Parathyroid adenoma (tissue), 2 donors: ENCODE data around the gene ST8SIA1.

Experiments
- H2AFZ ChIP-seq: fragments of 300-600 bp; sonication (generic); one replicate; pipeline ENCODE4 v1.7.0; 2017; ENCODE audit warnings: antibody characterized with exemption, mild to moderate bottlenecking
- H3K27ac ChIP-seq: fragments of 300-600 bp; sonication (generic); one replicate; pipeline ENCODE4 v1.7.0; 2017
- H3K27me3 ChIP-seq: fragments of 300-600 bp; sonication (generic); one replicate; pipeline ENCODE4 v1.7.0; 2017; ENCODE audit warnings: low read length; ENCODE audit not compliant: control insufficient read depth, insufficient read depth
- H3K36me3 ChIP-seq: fragments of 300-600 bp; sonication (generic); one replicate; pipeline ENCODE4 v1.7.0; 2017; ENCODE audit warnings: low read length; ENCODE audit not compliant: control insufficient read depth, insufficient read depth
- H3K4me1 ChIP-seq: fragments of 300-600 bp; sonication (generic); one replicate; pipeline ENCODE4 v1.7.0; 2017; ENCODE audit warnings: control low read depth
- H3K4me2 ChIP-seq: fragments of 300-600 bp; sonication (generic); one replicate; pipeline ENCODE4 v1.7.0; 2017; ENCODE audit warnings: low read length
- H3K4me3 ChIP-seq: fragments of 300-600 bp; sonication (generic); one replicate; pipeline ENCODE4 v1.7.0; 2017; ENCODE audit warnings: low read depth, low read length
- H3K79me2 ChIP-seq: fragments of 300-600 bp; sonication (generic); one replicate; pipeline ENCODE4 v1.7.0; 2017; ENCODE audit warnings: control low read depth
- H3K9ac ChIP-seq: fragments of 300-600 bp; sonication (generic); one replicate; pipeline ENCODE4 v1.7.0; 2017; ENCODE audit warnings: mild to moderate bottlenecking
- H3K9me3 ChIP-seq: fragments of 300-600 bp; sonication (generic); one replicate; pipeline ENCODE4 v1.7.0; 2017; ENCODE audit warnings: low read length; ENCODE audit not compliant: control insufficient read depth
- TF ChIP-seq, protein P1 (sequence below): fragments of 300-600 bp; sonication (generic); IDR thresholded peaks from one replicate; pipeline ENCODE4 v1.7.0; 2017; ENCODE audit warnings: antibody characterized with exemption, mild to moderate bottlenecking
- donor health status: primary hyperparathyroidism.

The ST8SIA1 gene

DNA sequence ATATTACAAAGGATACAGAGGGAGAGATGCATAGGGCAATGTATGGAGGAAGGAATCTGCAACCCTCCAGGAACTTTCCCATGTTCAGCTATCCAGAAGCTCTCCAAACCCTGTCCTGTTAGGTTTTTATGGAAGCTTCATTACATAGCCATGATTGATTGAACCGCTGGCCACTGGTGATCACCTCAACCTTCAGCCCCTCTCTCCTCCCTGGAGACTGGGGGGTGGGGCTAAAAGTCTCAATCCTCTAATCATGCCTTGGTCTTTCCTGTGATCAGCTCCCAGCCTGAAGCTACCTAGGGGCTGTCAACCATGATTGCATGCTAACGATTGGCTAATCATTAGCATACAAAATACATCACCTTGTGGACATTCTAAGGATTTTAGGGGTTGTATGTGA is 123.4 kb downstream of the ST8SIA1 start:
- no peaks in the 10 kb centered on the region for H3K4me1 ChIP-seq
- no peak overlapping the region for H3K4me3 ChIP-seq
- H3K27me3 ChIP-seq: no peaks in the 10 kb centered on the region
- H3K4me2 ChIP-seq: no peak overlapping the region
- no peak overlapping the region for H3K27ac ChIP-seq
- H3K36me3 ChIP-seq: no peaks in the 10 kb centered on the region
- no peak overlapping the region for H3K9ac ChIP-seq
- no peaks in the 10 kb centered on the region for H3K9me3 ChIP-seq
- no peaks in the 10 kb centered on the region for H3K79me2 ChIP-seq
- TF ChIP-seq, protein P1, sequence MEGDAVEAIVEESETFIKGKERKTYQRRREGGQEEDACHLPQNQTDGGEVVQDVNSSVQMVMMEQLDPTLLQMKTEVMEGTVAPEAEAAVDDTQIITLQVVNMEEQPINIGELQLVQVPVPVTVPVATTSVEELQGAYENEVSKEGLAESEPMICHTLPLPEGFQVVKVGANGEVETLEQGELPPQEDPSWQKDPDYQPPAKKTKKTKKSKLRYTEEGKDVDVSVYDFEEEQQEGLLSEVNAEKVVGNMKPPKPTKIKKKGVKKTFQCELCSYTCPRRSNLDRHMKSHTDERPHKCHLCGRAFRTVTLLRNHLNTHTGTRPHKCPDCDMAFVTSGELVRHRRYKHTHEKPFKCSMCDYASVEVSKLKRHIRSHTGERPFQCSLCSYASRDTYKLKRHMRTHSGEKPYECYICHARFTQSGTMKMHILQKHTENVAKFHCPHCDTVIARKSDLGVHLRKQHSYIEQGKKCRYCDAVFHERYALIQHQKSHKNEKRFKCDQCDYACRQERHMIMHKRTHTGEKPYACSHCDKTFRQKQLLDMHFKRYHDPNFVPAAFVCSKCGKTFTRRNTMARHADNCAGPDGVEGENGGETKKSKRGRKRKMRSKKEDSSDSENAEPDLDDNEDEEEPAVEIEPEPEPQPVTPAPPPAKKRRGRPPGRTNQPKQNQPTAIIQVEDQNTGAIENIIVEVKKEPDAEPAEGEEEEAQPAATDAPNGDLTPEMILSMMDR: no peak
- H2AFZ ChIP-seq: no peak overlapping the region

DNA sequence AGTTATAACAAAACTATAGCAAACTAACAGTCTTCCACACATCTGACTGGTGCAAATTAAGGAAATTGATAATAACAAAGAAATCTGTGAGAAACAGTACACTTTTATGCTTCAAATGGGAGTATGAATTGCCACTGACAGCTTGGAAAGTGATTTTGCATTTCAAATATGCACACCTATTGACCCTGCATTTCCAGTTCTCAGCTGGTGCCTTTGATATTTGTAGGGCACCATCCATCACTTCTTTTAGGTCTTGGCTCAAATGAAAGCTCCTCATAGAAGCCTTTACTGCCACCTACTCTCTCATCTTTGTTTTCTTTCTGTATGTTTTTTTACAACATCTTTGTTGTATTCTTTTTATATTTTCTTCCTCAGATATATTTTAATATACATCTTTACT is 125.1 kb downstream of the ST8SIA1 start:
- no peaks in the 10 kb centered on the region for H3K27me3 ChIP-seq
- no peak overlapping the region for H2AFZ ChIP-seq
- TF ChIP-seq, protein P1: no peak
- no peaks in the 10 kb centered on the region for H3K36me3 ChIP-seq
- H3K27ac ChIP-seq: no peak overlapping the region
- no peak overlapping the region for H3K9ac ChIP-seq
- no peaks in the 10 kb centered on the region for H3K79me2 ChIP-seq
- no peaks in the 10 kb centered on the region for H3K9me3 ChIP-seq
- no peak overlapping the region for H3K4me2 ChIP-seq
- H3K4me1 ChIP-seq: no peaks in the 10 kb centered on the region
- H3K4me3 ChIP-seq: no peak overlapping the region

DNA sequence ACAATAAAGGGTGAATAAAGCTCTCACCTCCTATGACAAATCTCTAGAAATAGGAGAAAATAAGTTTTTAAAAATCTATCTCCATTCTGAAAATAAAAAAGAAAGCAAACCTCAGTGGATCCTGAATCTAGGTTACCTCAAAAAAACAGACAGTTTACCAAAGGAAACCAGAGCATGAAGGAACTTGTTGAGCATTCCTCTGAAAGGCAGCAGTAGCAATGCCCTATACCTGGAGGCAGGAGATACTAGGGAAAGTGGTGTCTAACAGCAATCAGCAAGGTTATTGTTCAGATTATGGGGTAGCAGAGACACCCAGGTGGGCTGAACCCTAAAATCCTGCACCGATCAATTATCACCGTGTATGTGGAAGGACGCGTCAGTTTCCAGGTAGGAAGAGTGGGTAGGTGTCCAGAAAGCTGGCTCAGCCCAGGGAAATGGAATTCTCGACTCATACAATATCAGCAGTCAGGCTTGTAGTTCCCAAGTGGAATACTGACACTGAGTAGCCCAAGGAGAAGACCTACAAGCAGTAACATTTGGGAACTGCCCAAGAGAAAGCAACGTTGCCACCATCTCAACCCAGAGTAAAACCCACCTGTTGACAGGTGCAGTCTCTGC is 128.3 kb downstream of the ST8SIA1 start:
- no peak overlapping the region for H3K4me3 ChIP-seq
- H3K9ac ChIP-seq: no peak overlapping the region
- no peaks in the 10 kb centered on the region for H3K9me3 ChIP-seq
- TF ChIP-seq, protein P1: no peak
- H3K36me3 ChIP-seq: no peaks in the 10 kb centered on the region
- no peak overlapping the region for H2AFZ ChIP-seq
- no peaks in the 10 kb centered on the region for H3K4me1 ChIP-seq
- no peaks in the 10 kb centered on the region for H3K79me2 ChIP-seq
- no peaks in the 10 kb centered on the region for H3K27me3 ChIP-seq
- no peak overlapping the region for H3K4me2 ChIP-seq
- no peak overlapping the region for H3K27ac ChIP-seq

- Histone ChIP-seq H3K4me1 (no peaks in the 10 kb centered on the region), H3K27me3 (no peaks in the 10 kb centered on the region), H3K79me2 (no peaks in the 10 kb centered on the region), H2AFZ (no peak overlapping the region), H3K9me3 (no peaks in the 10 kb centered on the region), H3K27ac (no peak overlapping the region), H3K4me3 (no peak overlapping the region), H3K4me2 (no peak overlapping the region), H3K36me3 (no peaks in the 10 kb centered on the region), H3K9ac (no peak overlapping the region)
- TF ChIP-seq, protein P1: no peak
Measured at GRCh38 chr12:22204391-22204790, 130.1 kb downstream of the ST8SIA1 start.

GRCh38 chr12:22202847-22203246 is 131.7 kb downstream of the ST8SIA1 start:
- Histone ChIP-seq H2AFZ (no peak overlapping the region), H3K9me3 (no peaks in the 10 kb centered on the region)

More at GRCh38 chr12:22202847-22203246, 131.7 kb downstream of the ST8SIA1 start:
- Histone ChIP-seq H3K36me3 (no peaks in the 10 kb centered on the region), H3K4me1 (no peaks in the 10 kb centered on the region), H3K4me2 (no peak overlapping the region), H3K9ac (no peak overlapping the region), H3K4me3 (no peak overlapping the region), H3K27ac (no peak overlapping the region), H3K79me2 (no peaks in the 10 kb centered on the region), H3K27me3 (no peaks in the 10 kb centered on the region)
- TF ChIP-seq, protein P1: no peak
